ENCODE results near the gene CIAO3.

DNA sequence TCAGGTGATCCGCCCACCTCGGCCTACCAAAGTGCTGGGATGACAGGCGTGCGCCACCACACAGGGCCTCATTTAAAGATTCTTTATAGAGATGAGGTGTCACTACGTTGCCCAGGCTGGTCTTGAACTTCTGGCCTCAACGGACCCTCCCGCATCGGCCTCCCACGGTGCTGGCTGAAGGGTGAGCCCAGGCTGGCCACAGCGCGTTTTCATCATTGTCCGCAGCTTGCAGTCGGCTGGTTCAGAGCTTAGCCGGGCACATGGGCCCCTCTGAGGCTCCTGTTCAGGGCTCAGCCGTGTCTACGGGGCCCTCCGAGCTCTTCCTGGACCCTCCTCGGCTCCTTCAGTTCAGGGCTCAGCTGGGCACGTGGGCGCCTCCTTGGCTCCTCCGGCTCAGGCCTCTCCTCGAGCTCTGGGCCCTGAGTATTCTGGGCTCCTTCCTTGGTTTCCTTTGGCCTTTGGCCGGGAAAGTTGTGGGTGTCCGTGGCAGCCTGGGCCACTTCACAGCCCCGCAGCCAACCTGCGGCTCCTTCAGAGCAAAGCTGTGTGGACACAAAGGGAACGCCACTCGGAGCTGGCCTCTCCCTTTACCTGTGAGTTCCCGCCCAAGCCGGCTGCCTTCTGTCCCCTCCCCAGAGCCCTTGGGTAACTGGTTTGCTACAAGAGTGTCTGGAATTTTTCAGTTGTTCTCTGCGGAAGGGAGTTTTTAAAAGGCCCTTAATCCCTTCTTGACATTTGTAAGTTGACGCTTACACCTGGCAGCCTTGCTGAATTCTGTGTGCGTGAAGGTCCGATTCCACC, 18.5 kb upstream of the CIAO3 start:
- TF ChIP-seq CTCF (IDR thresholded peaks at IDR 0.05) (no peak), POLR2A (IDR thresholded peaks at IDR 0.05) (no peak)
